AG09319 (cell line): ENCODE results near the gene GRID1.
"Not testable (repeated sequence)": the region's sequence is repeated elsewhere in the genome, so short reads cannot be mapped to it uniquely, and the experiment has no call there.

Source experiments
- DNase-seq: peaks from one replicate; pipeline ENCODE4 v3.0.0-alpha.2; 2010; ENCODE audit warnings: low read depth; ENCODE audit errors: extremely low read depth
- TF ChIP-seq, protein P1 (sequence below): IDR thresholded peaks from 2 replicates; pipeline ENCODE4 v1.5.1; 2011; ENCODE audit warnings: low read depth, mild to moderate bottlenecking, inconsistent platforms, low read length, moderate library complexity

GRID1 gene

DNA sequence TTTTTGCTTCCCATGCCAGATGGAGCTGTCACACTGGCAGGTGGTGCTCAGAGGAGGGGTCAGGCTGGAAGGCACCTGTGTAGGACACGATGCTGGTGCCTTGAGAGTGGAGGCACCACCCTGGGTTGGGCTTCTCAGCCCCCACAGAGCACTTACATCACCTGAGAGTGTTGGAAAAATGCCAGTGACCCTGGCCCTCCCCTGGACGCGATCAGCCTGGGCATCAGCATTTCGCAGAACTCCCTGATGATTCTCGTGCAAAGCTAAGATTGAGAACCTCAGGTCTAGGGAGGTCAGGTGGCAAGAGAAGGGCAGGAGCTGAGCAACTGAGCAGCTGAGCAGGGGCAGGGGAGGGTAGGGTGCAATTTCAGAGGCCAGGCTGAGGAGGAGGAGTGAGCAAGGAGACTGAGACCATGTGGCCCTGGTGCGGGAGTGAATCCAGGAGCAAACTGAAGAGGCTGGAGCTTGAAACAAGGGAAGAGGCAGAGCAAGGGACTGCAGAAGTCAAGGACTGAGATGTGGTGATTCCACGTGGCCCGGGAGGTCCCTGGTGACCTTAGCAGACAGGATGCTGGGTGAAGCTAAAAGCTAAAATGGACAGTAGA, 24.7 kb upstream of the GRID1 start:
- no peak for DNase-seq
- TF ChIP-seq, protein P1, sequence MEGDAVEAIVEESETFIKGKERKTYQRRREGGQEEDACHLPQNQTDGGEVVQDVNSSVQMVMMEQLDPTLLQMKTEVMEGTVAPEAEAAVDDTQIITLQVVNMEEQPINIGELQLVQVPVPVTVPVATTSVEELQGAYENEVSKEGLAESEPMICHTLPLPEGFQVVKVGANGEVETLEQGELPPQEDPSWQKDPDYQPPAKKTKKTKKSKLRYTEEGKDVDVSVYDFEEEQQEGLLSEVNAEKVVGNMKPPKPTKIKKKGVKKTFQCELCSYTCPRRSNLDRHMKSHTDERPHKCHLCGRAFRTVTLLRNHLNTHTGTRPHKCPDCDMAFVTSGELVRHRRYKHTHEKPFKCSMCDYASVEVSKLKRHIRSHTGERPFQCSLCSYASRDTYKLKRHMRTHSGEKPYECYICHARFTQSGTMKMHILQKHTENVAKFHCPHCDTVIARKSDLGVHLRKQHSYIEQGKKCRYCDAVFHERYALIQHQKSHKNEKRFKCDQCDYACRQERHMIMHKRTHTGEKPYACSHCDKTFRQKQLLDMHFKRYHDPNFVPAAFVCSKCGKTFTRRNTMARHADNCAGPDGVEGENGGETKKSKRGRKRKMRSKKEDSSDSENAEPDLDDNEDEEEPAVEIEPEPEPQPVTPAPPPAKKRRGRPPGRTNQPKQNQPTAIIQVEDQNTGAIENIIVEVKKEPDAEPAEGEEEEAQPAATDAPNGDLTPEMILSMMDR, result no peak

DNA sequence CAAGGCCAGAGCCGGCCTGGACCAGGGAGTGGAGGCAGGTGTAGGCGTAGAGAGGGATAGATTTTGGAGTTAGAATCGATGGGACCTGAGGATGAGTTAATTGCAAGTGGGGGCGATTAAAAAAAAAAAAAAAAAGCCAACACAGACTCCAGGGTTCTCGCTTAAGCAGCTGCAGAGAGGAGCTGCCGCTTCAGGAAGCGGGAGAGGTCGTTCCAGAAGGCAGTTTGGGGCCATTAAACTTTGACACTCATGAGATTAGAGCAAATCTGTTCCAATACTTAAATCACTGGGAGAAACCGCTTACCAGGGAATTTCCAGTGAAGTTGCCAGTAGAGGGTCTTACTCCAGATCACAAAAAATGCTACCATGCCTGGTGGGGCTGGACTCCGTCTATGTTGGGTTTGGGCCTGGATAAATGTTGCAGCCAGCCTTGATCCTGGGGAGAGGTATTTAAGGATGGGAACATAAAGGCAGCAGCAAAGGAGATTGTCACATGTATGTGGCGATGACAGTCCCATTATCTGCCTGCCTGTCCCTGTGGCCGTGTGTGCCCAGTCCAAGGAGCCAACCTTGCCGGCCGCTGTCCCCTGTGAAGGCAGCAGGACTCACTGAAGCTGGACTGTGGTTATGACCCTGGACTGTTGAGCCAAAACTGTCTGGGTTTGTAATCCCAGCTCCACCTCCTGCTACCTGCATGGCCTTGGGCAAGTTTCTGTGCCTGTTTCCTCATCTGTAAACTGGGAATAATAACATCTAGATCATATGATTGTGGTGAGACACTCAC, 23.9 kb upstream of the GRID1 start:
- no peak for DNase-seq
- TF ChIP-seq, protein P1, result no peak

DNA sequence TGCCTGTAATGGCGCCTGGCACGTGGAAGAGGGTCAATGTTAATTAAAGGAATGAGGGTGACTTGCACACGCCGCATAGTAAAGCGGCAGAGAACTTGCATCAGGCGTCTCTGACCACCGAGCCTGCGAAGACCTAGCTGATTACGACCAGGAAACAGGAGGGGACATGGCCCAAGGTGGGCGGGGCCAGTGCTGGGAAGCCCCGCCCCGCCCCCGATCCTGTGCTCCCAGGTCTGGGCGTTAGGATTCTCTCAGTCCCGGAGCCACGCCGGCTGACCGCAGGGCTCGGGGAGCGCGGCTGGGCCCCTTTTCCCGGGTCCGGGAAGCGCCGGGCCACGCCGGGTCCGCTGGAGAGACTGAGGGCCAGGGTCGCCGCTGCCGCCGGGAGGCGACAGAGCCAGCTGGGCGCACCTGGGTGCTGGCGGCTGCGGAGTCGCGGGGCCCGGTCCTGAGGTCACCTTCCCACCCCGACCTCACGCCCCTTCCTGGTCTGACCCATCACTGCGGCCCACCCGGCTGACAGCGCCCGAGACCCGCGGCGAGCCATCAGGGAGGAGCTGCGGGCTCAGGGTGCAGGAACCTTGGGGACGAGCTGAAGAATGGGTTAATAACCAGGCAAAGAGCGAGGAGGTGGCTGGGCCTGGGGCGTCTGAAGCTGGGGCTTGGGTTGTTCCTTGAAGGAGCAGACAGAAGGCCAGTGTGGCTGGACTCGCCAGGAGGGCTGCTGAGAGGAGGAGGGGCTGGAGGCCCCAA, 23.0 kb upstream of the GRID1 start:
- TF ChIP-seq, protein P1, result no peak
- DNase-seq, result no peak

DNA sequence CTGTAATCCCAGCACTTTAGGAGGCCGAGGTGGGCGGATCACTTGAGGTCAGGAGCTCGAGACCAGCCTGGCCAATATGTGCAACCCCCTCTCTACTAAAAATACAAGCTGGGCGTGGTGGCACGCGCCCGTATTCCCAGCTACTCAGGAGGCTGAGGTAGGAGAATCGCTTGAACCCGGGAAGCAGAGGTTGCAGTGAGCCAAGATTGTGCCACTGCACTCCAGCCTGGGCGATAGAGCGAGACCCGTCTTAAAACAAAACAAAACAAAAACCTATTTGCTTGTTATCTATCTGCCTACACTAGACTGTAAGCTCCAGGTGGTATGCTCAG, 22.5 kb upstream of the GRID1 start:
- DNase-seq, result not testable (repeated sequence)

DNA sequence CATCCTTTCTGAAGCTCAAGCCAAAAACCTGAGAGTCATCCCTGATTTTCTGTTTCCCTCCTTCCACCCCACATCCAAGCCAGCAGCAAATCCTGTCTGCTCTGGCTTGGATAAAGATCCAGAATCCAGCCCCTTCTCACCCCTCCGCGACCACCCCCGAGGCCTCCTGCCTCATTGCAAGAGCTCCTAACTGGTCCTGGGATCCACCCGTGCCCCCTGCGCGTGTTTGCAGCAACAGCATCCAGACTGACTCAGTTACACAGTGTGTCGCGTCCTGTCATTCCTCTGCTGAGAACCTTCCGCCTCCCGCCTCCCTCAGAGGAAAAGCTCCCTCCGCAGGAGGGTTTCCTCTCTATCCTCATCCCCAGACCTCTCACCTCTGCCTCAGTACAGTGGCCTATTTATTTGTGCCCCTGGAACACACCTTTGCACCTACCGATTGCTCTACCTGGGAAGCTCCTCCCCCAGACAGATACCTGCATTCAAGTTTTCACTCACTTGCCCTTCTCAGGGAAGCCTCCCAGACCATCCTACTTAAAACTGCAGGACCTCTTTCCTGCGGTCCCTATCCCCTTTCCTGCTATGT, 21.6 kb upstream of the GRID1 start:
- TF ChIP-seq, protein P1, result no peak
- no peak for DNase-seq

DNA sequence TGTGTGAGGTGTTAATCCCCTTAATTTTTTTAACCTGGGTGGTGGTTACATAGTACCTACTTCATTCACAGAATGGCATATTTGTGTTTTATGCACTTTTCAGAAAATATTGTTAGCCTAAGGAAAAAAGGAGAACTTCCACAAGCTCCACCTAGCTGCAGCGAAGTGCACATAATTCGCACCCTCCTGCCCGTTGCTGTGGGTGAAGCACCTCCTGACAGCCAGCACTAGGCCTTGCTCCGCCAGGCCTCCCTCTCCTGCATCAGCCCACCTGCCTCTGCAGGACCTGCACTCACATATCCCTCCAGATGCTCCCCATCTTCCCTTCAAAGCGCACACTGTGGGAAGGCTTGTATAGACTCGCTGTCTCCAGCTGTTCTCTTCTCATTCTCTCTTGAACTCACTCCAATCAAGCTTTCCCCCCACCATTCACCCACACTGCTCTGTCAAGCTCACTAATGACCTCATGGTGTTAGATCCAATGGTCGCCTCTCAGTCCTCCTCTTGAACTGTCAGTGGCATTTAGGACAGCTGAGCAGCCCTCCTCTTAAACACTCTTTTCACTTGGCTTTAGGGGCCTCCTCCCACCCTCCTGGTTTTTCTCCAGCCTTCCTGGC, 20.7 kb upstream of the GRID1 start:
- no peak for DNase-seq
- TF ChIP-seq, protein P1, result no peak

DNA sequence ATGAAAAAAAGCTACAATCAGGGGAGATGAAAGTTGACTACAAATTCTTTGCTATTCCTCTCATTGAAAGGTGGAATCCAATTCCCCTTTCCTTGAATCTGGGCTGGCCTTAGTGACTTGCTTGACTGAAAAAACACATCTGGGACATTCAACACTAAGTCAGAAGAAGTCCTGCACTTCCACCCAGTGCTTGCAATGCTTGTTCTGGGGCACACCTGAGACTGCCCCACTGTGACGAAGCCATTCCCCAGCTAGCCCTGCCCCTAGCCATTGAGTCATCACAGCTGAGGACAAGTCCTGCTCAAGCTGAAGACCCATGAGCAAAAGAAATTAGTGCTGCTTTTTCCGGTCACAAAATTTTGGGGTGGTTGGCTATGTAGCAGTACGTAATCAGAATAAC, 19.2 kb upstream of the GRID1 start:
- no peak for DNase-seq
- TF ChIP-seq, protein P1, result no peak
